CD4-positive, alpha-beta T cell treated with Interleukin-4 for 4 hours (primary cell): ENCODE measurements around the gene MMP12.
"Not testable (repeated sequence)": the region's sequence is repeated elsewhere in the genome, so short reads cannot be mapped to it uniquely, and the experiment has no call there.

Experiments
- DNase-seq: peaks from one replicate; pipeline ENCODE4 v3.0.0-alpha.2; 2020

Gene MMP12

GRCh38 chr11:102874852-102875251 is at the start of gene MMP12:
TSS of gene MMP12 (minus strand) at chr11:102874982. CDS start at chr11:102874937, 45 bp downstream.
- no peak for DNase-seq

- DNase-seq, result no peak
Observed at GRCh38 chr11:102921587-102922220, 46.9 kb upstream of the MMP12 start.

- no peak for DNase-seq
Observed at GRCh38 chr11:102920118-102920684, 45.4 kb upstream of the MMP12 start.

- no peak for DNase-seq
Observed at GRCh38 chr11:102915044-102915375, 40.2 kb upstream of the MMP12 start.

GRCh38 chr11:102914238-102915043 is 39.7 kb upstream of the MMP12 start:
- DNase-seq, result no peak

GRCh38 chr11:102912482-102912830 is 37.7 kb upstream of the MMP12 start:
- DNase-seq, result no peak

GRCh38 chr11:102911758-102912481 is 37.1 kb upstream of the MMP12 start:
- no peak for DNase-seq

GRCh38 chr11:102905848-102906247 is 31.1 kb upstream of the MMP12 start:
- not testable (repeated sequence) for DNase-seq

- not testable (repeated sequence) for DNase-seq
Observed at GRCh38 chr11:102903895-102904294, 29.1 kb upstream of the MMP12 start.

GRCh38 chr11:102900346-102900745 is 25.6 kb upstream of the MMP12 start:
- DNase-seq, result no peak

GRCh38 chr11:102891736-102892135 is 17.0 kb upstream of the MMP12 start:
- DNase-seq, result no peak

- no peak for DNase-seq
Observed at GRCh38 chr11:102886999-102887398, 12.2 kb upstream of the MMP12 start.

- DNase-seq, result no peak
Observed at GRCh38 chr11:102883141-102883540, 8.4 kb upstream of the MMP12 start.

- DNase-seq, result no peak
Observed at GRCh38 chr11:102882389-102883024, 7.7 kb upstream of the MMP12 start.

GRCh38 chr11:102879801-102880200 is 5.0 kb upstream of the MMP12 start:
- DNase-seq, result no peak

GRCh38 chr11:102878595-102878994 is 3.8 kb upstream of the MMP12 start:
- DNase-seq, result no peak

GRCh38 chr11:102869354-102869964 is 5.3 kb downstream of the MMP12 start:
- not testable (repeated sequence) for DNase-seq

- DNase-seq, result no peak
Observed at GRCh38 chr11:102868339-102868738, 6.4 kb downstream of the MMP12 start.

GRCh38 chr11:102864724-102865123 is 10.1 kb downstream of the MMP12 start:
- DNase-seq, result no peak

GRCh38 chr11:102853956-102854355 is 20.8 kb downstream of the MMP12 start:
- no peak for DNase-seq

- no peak for DNase-seq
Observed at GRCh38 chr11:102853055-102853454, 21.7 kb downstream of the MMP12 start.

- no peak for DNase-seq
Observed at GRCh38 chr11:102850973-102851745, 23.6 kb downstream of the MMP12 start.
